Measurements from ENCODE around the gene UCK2. TPM values are rescaled to one million over a fixed set of nuclear protein-coding genes. Genes with fewer than 3 reads are reported as not detected.

Gene UCK2
- total RNA-seq, 1 donor from 2014 or later, result 59.3 TPM

- no peak for TF ChIP-seq CTCF (conservative IDR thresholded peaks at IDR 0.05)
- no peak overlapping the region for H3K4me3 Mint-ChIP-seq
- peaks cover 11% of the 10 kb centered on the region for H3K27me3 Mint-ChIP-seq
- no peaks in the 10 kb centered on the region for H3K4me1 Mint-ChIP-seq (ENCODE audit: unreplicated experiment)
- no peak overlapping the region for H3K27ac Mint-ChIP-seq
- DNase-seq (ENCODE audit: extremely low spot score, unreplicated experiment), result no peak
- no peaks in the 10 kb centered on the region for H3K36me3 Mint-ChIP-seq
- H3K9me3 Mint-ChIP-seq, result no peaks in the 10 kb centered on the region
Observed at GRCh38 chr1:165949335-165950130, 122.1 kb downstream of the UCK2 start.

GRCh38 chr1:165954940-165955339 lies 127.5 kb downstream of the UCK2 start:
- TF ChIP-seq CTCF (conservative IDR thresholded peaks at IDR 0.05), result no peak
- H3K27me3 Mint-ChIP-seq, result peaks cover 4% of the 10 kb centered on the region
- no peak for DNase-seq (ENCODE audit: extremely low spot score, unreplicated experiment)
- H3K27ac Mint-ChIP-seq, result no peak overlapping the region
- H3K9me3 Mint-ChIP-seq, result no peaks in the 10 kb centered on the region
- no peaks in the 10 kb centered on the region for H3K36me3 Mint-ChIP-seq
- H3K4me1 Mint-ChIP-seq (ENCODE audit: unreplicated experiment), result no peaks in the 10 kb centered on the region
- no peak overlapping the region for H3K4me3 Mint-ChIP-seq

- no peaks in the 10 kb centered on the region for H3K9me3 Mint-ChIP-seq
- no peak overlapping the region for H3K4me3 Mint-ChIP-seq
- no peaks in the 10 kb centered on the region for H3K4me1 Mint-ChIP-seq (ENCODE audit: unreplicated experiment)
- TF ChIP-seq CTCF (conservative IDR thresholded peaks at IDR 0.05), result no peak
- peaks cover 7% of the 10 kb centered on the region for H3K27me3 Mint-ChIP-seq
- DNase-seq (ENCODE audit: extremely low spot score, unreplicated experiment), result no peak
- no peaks in the 10 kb centered on the region for H3K36me3 Mint-ChIP-seq
- H3K27ac Mint-ChIP-seq, result no peak overlapping the region
Observed at GRCh38 chr1:165958306-165958705, 130.9 kb downstream of the UCK2 start.

- no peak for TF ChIP-seq CTCF (conservative IDR thresholded peaks at IDR 0.05)
- H3K27me3 Mint-ChIP-seq, result peaks cover 7% of the 10 kb centered on the region
- H3K36me3 Mint-ChIP-seq, result no peaks in the 10 kb centered on the region
- H3K9me3 Mint-ChIP-seq, result no peaks in the 10 kb centered on the region
- no peak overlapping the region for H3K27ac Mint-ChIP-seq
- no peak for DNase-seq (ENCODE audit: extremely low spot score, unreplicated experiment)
- H3K4me1 Mint-ChIP-seq (ENCODE audit: unreplicated experiment), result no peaks in the 10 kb centered on the region
- no peak overlapping the region for H3K4me3 Mint-ChIP-seq
Observed at GRCh38 chr1:165960136-165960535, 132.7 kb downstream of the UCK2 start.

- DNase-seq (ENCODE audit: extremely low spot score, unreplicated experiment), result no peak
- H3K9me3 Mint-ChIP-seq, result no peaks in the 10 kb centered on the region
- no peaks in the 10 kb centered on the region for H3K4me1 Mint-ChIP-seq (ENCODE audit: unreplicated experiment)
- peaks cover 7% of the 10 kb centered on the region for H3K27me3 Mint-ChIP-seq
- no peak overlapping the region for H3K27ac Mint-ChIP-seq
- H3K4me3 Mint-ChIP-seq, result no peak overlapping the region
- H3K36me3 Mint-ChIP-seq, result no peaks in the 10 kb centered on the region
- TF ChIP-seq CTCF (conservative IDR thresholded peaks at IDR 0.05), result no peak
Observed at GRCh38 chr1:165960881-165961280, 133.5 kb downstream of the UCK2 start.

Other genes with a start within 250 kb of the UCK2 start
- 133 and 206 TPM in 2 replicates for gene MGST3, start 196.4 kb upstream of the UCK2 start, total RNA-seq (ENCODE audit: low replicate concordance)
- gene ALDH9A1, start 129.1 kb upstream of the UCK2 start, total RNA-seq (ENCODE audit: low replicate concordance), result 44.7 and 57.8 TPM in 2 replicates
- 95.0 and 109 TPM in 2 replicates for gene TMCO1, start 58.7 kb upstream of the UCK2 start, total RNA-seq (ENCODE audit: low replicate concordance)

Measured in type B pancreatic cell (in vitro differentiated cells).